Activated CD4-positive, alpha-beta memory T cell treated with anti-CD3 and anti-CD28 coated beads for 36 hours (primary cell): ENCODE results near the gene GBGT1. TPM values are rescaled to one million over a fixed set of nuclear protein-coding genes. Genes with fewer than 3 reads are reported as not detected.
A peak's percentile ranks its signal among the peaks of the same experiment; 100 is the strongest.

Experiments used
- CTCF ChIA-PET: fragments of 350-600 bp; sonication (Branson Sonifier 250); formaldehyde crosslinking; loops from one replicate; lab custom pipeline; 2021; ENCODE audit warnings: antibody characterized with exemption, inconsistent platforms; lab: Charles Lee
- POLR2A ChIA-PET: fragments of 350-600 bp; sonication (Branson Sonifier 250); formaldehyde crosslinking; loops from one replicate; lab custom pipeline; 2021; ENCODE audit warnings: antibody characterized with exemption; lab: Charles Lee
- DNase-seq: peaks from one replicate; pipeline ENCODE4 v3.0.0-alpha.2; 2020
- H3K27ac Mint-ChIP-seq: one replicate; pipeline ENCODE4 v1.8.0; 2021; ENCODE audit warnings: mixed read lengths
- H3K27me3 Mint-ChIP-seq: one replicate; pipeline ENCODE4 v1.8.0; 2021; ENCODE audit warnings: mixed read lengths
- H3K36me3 Mint-ChIP-seq: one replicate; pipeline ENCODE4 v1.8.0; 2021; ENCODE audit warnings: mixed read lengths
- H3K4me1 Mint-ChIP-seq: one replicate; pipeline ENCODE4 v1.8.0; 2021; ENCODE audit warnings: low read depth, mixed read lengths
- H3K4me3 Mint-ChIP-seq: one replicate; pipeline ENCODE4 v1.8.0; 2021; ENCODE audit warnings: mild to moderate bottlenecking, mixed read lengths
- H3K9me3 Mint-ChIP-seq: one replicate; pipeline ENCODE4 v1.8.0; 2021; ENCODE audit warnings: mixed read lengths
- intact Hi-C: fragments of 100-400 bp; cut with micrococcal nuclease; formaldehyde crosslinking; loops from one replicate; pipeline ENCODE4 v1.15.1; 2023
- total RNA-seq, 2 experiments: library from RNA; stranded (reverse); gene quantifications; one replicate each; pipeline ENCODE4 v1.2.3, GENCODE V29; 2021

Gene GBGT1
- total RNA-seq, 2 experiments from 2014 or later: 3.2 to 3.6 TPM

DNA sequence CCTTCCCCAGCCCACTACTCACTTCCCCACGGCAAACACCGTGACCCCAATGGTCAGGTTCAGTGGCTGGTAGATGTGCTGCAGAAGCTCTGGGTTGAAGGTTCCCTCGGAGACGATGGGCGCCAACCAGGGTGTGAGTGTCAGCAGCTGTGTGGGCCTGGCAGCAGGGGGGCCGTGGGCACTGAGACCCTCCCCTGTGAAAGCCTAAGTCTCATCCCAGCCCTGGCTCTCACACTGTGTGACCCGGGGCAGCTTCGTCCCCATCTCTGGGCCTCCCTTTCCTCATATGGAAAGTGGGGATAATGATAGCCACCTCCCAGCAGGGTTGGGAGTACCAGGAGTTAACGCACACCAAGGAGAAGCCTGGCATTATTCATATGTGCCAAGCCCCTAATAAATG lies 8.6 kb downstream of the GBGT1 start:
- POLR2A ChIA-PET: no interaction called here
- no peak for DNase-seq
- H3K4me1 Mint-ChIP-seq: no peaks in the 10 kb centered on the region
- intact Hi-C loops: no loop called here
- CTCF ChIA-PET: interaction anchor here (1.0 to 1.2 kb wide), 2 partner anchors 8 to 17 kb away, joined by 4 read pairs; no protein-coding TSS in a partner anchor
- H3K27ac Mint-ChIP-seq: no peak overlapping the region
- no peaks in the 10 kb centered on the region for H3K36me3 Mint-ChIP-seq
- no peaks in the 10 kb centered on the region for H3K27me3 Mint-ChIP-seq
- H3K9me3 Mint-ChIP-seq: no peaks in the 10 kb centered on the region
- H3K4me3 Mint-ChIP-seq: no peak overlapping the region

DNA sequence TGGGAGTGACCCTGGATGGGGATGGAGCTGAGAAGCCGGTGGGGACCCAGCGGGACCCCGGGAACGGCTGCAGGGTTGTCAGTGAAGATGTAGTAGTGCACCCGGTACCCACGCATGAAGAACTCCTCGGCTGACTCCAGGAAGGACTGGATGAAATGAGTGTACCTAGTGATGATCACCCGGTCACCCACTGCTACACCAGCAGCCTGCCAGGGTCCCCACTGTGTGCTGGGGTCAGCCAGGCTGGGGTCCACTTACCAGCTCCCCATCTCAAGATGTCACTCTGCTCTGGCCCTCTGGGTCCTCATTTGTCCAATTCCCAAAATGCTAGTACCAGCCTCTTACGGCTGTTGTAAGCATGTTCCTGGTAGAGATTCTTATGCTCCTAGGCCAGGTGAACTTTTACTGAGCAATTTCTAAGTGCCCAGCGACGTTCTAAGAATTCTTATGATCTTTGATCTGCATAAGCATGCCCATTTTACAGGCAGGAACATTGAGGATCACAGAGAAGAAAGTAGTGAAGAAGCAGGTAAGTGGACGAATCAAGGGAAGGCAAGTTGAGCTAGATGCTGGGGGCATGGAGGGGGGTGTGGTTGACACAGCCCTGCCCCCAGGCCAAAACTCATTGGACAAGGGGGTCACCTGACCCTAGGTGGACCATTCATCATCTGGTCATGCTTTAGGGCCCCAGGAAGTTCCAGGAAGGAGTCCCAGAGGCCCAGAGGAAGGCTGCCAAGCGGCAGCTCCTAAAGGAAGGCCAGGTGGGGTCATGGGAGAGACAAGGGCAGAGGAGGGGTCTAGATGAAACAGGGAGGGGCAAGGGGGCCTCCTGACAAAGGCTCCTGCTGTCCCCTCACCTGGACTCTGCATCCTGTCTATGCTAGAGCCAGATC lies 9.4 kb downstream of the GBGT1 start:
- DNase-seq: no peak

DNA sequence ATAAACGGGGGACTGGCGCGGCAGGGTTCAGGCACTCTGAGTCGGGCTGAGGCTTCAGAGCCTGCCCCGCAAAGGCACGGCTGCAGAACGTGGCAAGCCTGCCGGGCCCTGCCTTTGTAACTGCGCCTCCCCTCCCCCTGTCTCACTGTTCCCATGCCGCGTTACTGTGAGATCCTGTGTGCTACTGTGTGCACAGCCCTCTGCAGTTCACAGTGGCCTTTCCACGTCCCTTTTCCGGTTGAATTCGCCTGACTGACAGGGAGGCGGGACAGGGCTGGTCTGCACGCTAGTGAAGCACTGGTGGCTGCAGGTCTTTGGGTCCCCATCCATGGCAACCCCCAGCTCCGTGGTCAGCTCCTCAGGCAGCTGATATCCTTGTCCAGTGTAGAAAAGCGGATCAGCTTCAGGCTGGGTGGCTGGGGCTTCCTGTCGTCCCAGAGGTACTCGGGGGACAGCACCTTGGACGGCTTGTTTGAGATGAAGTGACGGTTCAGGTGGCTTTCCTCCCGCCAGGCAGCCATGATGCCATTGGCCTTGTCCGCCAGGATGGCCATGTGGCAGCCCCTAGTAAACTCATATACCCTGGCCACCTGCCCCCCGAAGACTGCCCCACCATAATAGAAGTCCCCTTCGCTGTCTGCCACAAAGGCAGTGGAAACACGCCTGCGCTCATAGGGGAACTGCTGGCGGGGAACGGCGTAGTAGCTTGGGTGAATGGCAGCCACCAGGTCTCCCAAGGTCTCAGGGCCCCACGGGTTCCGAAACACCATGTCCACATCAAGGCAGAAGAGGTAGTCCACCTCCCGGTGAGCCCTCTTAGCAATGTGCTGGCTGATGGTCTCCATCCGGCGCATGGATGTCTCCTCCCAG lies 10.3 kb downstream of the GBGT1 start:
- Mint-ChIP-seq H3K9me3 (no peaks in the 10 kb centered on the region), H3K27ac (no peak overlapping the region), H3K4me3 (no peak overlapping the region), H3K27me3 (no peaks in the 10 kb centered on the region), H3K4me1 (no peaks in the 10 kb centered on the region), H3K36me3 (no peaks in the 10 kb centered on the region)
- POLR2A ChIA-PET: no interaction called here
- DNase-seq: peak; percentile 7
- CTCF ChIA-PET: interaction anchor here (1.2 kb wide), 1 partner anchor 19 kb away, joined by 4 read pairs; no protein-coding TSS in a partner anchor
- intact Hi-C loops: no loop called here

More for the DNA sequence above, 9.4 kb downstream of the GBGT1 start:
- H3K27ac Mint-ChIP-seq: no peak overlapping the region
- no peak overlapping the region for H3K4me3 Mint-ChIP-seq
- H3K4me1 Mint-ChIP-seq: no peaks in the 10 kb centered on the region
- H3K36me3 Mint-ChIP-seq: no peaks in the 10 kb centered on the region
- POLR2A ChIA-PET: no interaction called here
- CTCF ChIA-PET: interaction anchor here (1.2 kb wide), 1 partner anchor 18 kb away, joined by 4 read pairs; no protein-coding TSS in a partner anchor
- intact Hi-C loops: no loop called here
- H3K9me3 Mint-ChIP-seq: no peaks in the 10 kb centered on the region
- no peaks in the 10 kb centered on the region for H3K27me3 Mint-ChIP-seq

DNA sequence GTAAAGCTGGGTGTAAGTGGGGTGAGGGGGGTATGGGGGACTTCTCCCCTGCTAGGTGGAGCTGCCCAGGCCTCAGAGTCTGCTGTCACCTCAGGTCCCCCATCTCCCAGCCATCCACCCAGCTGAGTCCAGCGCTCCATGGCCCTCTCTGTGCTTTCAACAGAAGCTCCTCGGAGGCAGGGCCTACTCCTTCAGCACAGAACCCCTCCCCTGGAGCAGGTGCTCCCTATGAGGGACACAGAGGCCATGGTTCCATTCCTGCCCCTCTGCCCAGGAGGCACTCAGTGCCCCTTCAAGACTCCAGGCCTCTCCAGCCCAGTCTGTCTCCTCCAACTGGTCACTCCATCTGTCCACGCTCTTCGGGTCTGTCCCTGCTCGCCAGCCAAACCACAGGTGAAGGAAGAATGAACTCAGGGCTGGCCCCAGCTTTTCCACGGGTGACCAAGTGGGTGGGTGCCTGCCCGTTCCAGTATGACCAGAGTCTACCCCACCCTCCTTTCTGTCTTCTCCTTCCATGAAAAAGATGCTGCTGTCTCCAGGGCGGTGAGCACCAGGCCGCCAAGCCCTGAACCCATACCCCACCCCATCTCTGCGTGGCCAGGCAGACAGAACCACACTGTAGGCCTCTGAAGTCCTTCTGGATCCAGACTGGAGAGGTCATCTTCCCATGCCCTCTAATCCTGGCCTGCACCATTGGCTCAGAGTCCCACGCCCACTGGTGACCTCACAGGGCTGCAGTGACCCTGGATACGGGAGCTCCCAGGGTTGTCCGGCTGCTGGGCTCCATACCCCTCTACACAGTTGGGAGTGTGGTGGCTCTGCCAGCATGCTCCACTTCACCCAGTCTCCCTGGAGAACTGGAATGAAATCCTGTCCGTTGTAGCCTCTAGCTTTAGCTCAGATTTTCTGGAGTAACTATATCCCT lies 11.9 kb downstream of the GBGT1 start:
- Mint-ChIP-seq H3K27me3 (no peaks in the 10 kb centered on the region), H3K4me1 (peaks cover 16% of the 10 kb centered on the region), H3K27ac (no peak overlapping the region)

DNA sequence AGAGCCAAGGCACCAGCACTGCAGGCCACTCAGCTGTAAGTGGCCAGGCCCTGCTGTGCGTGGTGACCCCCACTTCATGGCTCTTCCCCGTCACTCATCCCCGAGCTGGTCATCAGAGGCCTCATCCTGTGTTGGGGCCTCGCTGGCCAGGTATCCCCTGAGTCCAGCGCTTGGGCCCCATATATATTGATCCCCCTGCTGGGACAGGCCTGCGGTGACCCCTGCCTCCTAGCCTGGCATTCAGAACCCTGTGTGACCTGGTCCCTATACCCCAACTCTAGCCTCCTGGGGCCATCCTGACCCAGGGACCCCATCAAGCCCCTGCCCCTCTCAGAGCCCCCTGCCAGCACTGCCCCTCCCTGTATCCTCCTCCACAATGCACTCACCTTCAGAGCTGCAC lies 12.7 kb downstream of the GBGT1 start:
- H3K36me3 Mint-ChIP-seq: no peaks in the 10 kb centered on the region
- H3K9me3 Mint-ChIP-seq: no peaks in the 10 kb centered on the region
- ChIA-PET POLR2A (no interaction called here), CTCF (interaction anchor here (0.6 to 10.7 kb wide), 6 partner anchors 9 to 335 kb away, joined by 3 to 552 read pairs (median 7); partner anchors contain the start of gene GTF3C5)
- no peaks in the 10 kb centered on the region for H3K27me3 Mint-ChIP-seq
- intact Hi-C loops: no loop called here
- peak overlapping the region; percentile 10 for H3K4me3 Mint-ChIP-seq
- peaks cover 19% of the 10 kb centered on the region for H3K4me1 Mint-ChIP-seq
- DNase-seq: peak; percentile 7
- H3K27ac Mint-ChIP-seq: no peak overlapping the region

More for the DNA sequence above, 11.9 kb downstream of the GBGT1 start:
- DNase-seq: peak; percentile 7
- ChIA-PET CTCF (interaction anchor here (0.6 to 10.7 kb wide), 6 partner anchors 45 to 335 kb away, joined by 3 to 552 read pairs (median 3); partner anchors contain the start of gene GTF3C5), POLR2A (interaction anchor here (0.6 kb wide), 1 partner anchor 146 kb away, joined by 4 read pairs; no protein-coding TSS in a partner anchor)
- Mint-ChIP-seq H3K36me3 (no peaks in the 10 kb centered on the region), H3K9me3 (no peaks in the 10 kb centered on the region), H3K4me3 (no peak overlapping the region)
- intact Hi-C loops: no loop called here

DNA sequence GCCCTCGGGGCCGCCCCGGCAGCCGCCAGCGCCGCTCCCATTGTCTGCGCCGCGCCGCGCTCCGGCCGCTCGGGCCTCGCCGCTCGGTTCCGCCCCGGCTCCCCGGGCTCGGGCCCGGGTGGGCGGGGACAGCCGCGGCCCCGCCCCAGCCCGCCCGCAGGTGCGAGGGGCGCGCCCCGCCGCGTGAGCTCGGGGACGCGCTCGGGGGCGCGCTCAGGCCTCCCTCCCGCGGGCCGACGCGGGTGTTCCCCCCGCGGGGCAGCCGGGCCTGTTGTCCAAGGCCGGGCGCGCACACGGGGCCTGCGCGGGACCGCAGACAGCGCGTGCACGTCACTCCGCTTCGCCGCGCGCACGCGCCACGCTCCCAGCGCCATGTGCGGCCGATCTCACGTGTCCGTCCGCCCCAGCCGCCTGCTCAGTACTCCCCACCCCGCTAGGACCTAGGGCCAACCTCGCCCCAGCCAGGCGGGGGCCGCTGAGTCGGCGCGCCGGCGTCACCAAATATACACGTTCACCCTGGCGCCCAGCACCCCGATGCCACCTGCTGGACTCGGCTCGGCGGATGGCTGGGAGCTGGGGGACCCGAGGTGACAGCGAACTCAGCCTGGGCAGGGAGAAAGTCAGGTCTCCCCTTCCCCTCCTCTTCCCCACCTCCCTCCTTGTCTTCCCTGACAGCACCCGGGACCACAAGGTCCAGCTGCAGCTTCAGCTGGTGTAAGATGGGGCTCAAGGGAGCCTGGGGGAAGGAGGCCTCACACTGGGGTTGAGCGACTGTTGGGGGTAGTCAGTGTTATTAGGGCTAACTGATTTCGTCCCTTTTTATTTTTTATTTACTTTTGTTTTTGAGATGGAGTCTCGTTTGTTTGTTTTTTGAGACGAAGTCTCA lies 14.3 kb downstream of the GBGT1 start:
- ChIA-PET POLR2A (interaction anchor here (0.5 to 2.1 kb wide), 7 partner anchors 15 to 874 kb away, joined by 3 to 7 read pairs (median 5); partner anchors contain the start of genes GTF3C5 and RALGDS), CTCF (interaction anchor here (0.7 to 10.7 kb wide), 12 partner anchors 9 to 127 kb away, joined by 3 to 552 read pairs (median 7); partner anchors contain the start of genes GTF3C5 and RALGDS)
- DNase-seq: peak; percentile 90
- H3K27ac Mint-ChIP-seq: peak overlapping the region; percentile 62
- peak overlapping the region; percentile 65 for H3K4me3 Mint-ChIP-seq
- H3K27me3 Mint-ChIP-seq: no peaks in the 10 kb centered on the region
- intact Hi-C loops: loop anchor here (1.0 to 10.0 kb wide), 4 partner anchors 119 to 915 kb away; partner anchors contain the start of genes BRD3, GTF3C5 and TSC1
- H3K4me1 Mint-ChIP-seq: peaks cover 33% of the 10 kb centered on the region
- H3K9me3 Mint-ChIP-seq: no peaks in the 10 kb centered on the region
- no peaks in the 10 kb centered on the region for H3K36me3 Mint-ChIP-seq

DNA sequence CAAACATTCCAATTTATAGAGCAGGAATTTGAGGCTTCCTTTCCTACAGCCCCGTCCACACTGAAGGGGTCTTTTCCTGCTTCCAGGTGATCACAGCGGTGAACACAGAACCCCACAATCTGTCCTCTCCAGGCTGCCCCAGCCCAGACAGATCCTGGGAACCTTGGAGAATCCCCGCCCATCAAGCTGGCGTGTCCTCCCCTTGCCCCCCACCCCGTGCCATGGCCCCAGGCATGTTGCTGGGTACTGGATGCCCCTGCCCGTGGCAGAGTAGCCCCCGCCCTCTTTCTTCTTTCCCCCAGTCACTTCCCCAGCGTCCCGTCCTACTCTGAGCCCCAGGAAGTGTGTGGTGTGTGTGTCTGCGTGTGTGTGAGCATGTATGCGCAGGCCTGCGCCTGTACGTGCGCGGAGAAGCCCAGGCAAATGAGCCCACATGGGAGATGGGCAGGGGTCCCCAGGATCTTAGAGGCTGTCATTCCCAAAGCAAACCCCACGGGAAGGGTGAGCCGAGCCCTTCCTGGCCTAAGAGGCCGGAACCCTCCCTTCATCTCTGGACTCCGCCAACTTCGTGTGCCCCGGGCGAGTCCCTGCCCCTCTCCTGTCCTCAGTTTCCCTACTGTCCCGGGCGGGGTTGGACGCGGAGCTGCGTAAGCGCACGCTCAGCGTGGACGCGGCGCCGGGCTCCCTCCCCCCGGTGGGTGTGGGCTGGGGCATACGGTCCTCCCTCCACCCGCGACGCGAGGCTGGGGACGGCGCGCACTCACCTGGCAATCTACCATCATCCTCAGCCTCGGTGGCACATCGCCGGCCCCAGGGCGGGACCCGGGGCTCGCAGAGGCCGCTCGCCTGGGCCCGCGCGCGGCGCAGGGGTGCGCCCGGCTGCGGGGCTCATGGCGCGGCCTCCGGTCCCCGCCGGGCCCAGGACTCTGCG lies 15.2 kb downstream of the GBGT1 start:
- POLR2A ChIA-PET: interaction anchor here (0.5 to 2.1 kb wide), 8 partner anchors 14 to 875 kb away, joined by 3 to 7 read pairs (median 4); partner anchors contain the start of genes GTF3C5 and RALGDS
- CTCF ChIA-PET: interaction anchor here (0.6 to 10.7 kb wide), 25 partner anchors 10 to 270 kb away, joined by 3 to 552 read pairs (median 6); partner anchors contain the start of genes GBGT1, GTF3C5, RALGDS and REXO4
- no peaks in the 10 kb centered on the region for H3K36me3 Mint-ChIP-seq

DNA sequence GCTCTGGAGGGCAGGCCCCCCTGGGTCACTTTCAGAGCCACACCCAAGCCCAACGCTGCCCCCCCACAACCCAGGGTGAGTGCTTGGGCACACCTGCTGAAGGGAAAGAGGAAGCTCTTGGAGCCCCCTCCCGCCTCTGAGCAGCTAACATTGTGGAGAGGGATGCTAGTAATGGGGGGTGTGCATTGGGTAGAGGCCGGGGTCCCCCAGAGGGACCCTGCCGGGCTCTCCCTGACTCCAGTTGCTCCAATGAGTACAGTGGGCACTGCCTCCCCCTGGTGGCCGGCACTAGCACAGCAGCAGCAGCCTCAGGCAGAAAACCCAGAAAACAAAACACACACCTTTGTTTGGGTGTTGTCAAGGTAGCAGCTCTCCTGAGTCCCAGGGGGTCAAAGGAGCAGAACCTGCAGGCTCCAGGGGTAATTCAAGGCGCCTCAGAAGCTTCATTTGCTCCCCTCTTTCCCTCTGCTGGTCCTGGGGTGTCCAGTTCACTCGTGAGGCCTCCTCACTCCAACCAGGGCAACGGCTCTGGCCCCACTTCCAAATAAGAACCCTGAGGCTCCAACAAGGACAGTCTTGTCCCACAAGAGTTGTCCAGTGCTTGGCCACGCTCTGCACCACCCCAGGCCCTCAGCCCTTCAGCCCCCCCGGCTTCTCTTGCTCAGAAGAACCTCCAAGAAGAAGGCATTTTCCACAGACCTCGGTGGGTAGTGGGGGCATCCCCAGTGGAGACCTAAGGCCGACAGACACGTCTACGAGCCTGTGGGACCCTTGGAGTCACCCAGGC lies 16.1 kb downstream of the GBGT1 start:
- intact Hi-C loops: loop anchor here (1.0 to 10.0 kb wide), 7 partner anchors 32 to 917 kb away; partner anchors contain the start of genes BRD3 and TSC1
- ChIA-PET POLR2A (interaction anchor here (0.8 to 2.1 kb wide), 3 partner anchors 13 to 84 kb away, joined by 3 to 5 read pairs (median 4); partner anchors contain the start of gene RALGDS), CTCF (interaction anchor here (0.6 to 10.7 kb wide), 23 partner anchors 8 to 271 kb away, joined by 3 to 552 read pairs (median 4); partner anchors contain the start of genes GBGT1, GFI1B, GTF3C5 and REXO4)
- H3K36me3 Mint-ChIP-seq: no peaks in the 10 kb centered on the region
- peak overlapping the region; percentile 92 for H3K27ac Mint-ChIP-seq
- peak overlapping the region; percentile 94 for H3K4me3 Mint-ChIP-seq
- H3K9me3 Mint-ChIP-seq: no peaks in the 10 kb centered on the region
- no peaks in the 10 kb centered on the region for H3K27me3 Mint-ChIP-seq
- H3K4me1 Mint-ChIP-seq: peaks cover 49% of the 10 kb centered on the region
- peak; percentile 90 for DNase-seq

More for the DNA sequence above, 15.2 kb downstream of the GBGT1 start:
- Mint-ChIP-seq H3K27ac (peak overlapping the region; percentile 92), H3K4me3 (peak overlapping the region; percentile 94), H3K27me3 (no peaks in the 10 kb centered on the region), H3K4me1 (peaks cover 40% of the 10 kb centered on the region), H3K9me3 (no peaks in the 10 kb centered on the region)
- peak; percentile 66 for DNase-seq
- intact Hi-C loops: loop anchor here (1.0 to 10.0 kb wide), 5 partner anchors 45 to 916 kb away; partner anchors contain the start of genes BRD3, GTF3C5 and TSC1
